Measurements from ENCODE around the gene UNC5A. TPM values are rescaled to one million over a fixed set of nuclear protein-coding genes. Genes with fewer than 3 reads are reported as not detected.
A peak's percentile ranks its signal among the peaks of the same experiment; 100 is the strongest.

The UNC5A gene
- not detected in 2 replicates for total RNA-seq
- long read RNA-seq = 0 reads

DNA sequence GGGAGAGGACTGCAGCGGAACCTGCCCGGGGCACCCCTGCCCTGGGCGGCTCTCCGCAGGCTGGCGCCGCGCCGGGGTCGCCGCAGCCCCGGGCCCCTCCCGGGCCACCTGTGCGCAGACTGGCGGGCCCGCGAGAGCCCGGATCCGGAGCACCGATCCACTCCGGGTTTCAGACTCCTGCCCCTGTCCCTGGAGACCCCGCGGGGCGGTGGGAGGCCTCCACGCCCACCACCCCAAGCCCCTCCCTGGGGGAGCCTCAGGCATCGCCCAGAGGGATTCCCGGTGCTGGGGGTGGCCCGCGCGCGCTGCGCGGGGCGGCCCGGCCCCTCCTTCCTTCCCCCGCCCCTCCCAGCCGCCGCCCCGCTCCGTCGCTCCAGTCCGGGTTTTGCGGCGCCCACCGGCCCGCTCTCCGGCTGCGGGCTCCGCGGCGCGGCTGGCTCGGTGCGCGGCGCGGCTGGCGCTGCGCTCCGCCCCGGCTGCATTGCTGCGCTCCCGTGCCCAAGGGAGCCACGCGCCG is at the start of gene UNC5A:
Gene UNC5A (plus strand): TSS at position 479 of the 517 bp plus-strand sequence. CDS start 192 bp downstream, outside the sequence.
- H3K27ac Mint-ChIP-seq (ENCODE audit: unreplicated experiment) = no peak within 1 kb of the TSS
- no peaks in the 10 kb centered on the region for H3K36me3 Mint-ChIP-seq (ENCODE audit: unreplicated experiment)
- peak within 1 kb of the TSS; percentile 63 for H3K4me3 Mint-ChIP-seq (ENCODE audit: unreplicated experiment)
- H3K27me3 Mint-ChIP-seq (ENCODE audit: unreplicated experiment) = peaks cover 59% of the 10 kb centered on the region
- peaks cover 10% of the 10 kb centered on the region for H3K4me1 Mint-ChIP-seq (ENCODE audit: unreplicated experiment)
- H3K9me3 Mint-ChIP-seq (ENCODE audit: unreplicated experiment) = no peaks in the 10 kb centered on the region
- no peak for TF ChIP-seq CTCF (IDR thresholded peaks at IDR 0.05)
- no peak for DNase-seq (ENCODE audit: extremely low spot score, unreplicated experiment)

DNA sequence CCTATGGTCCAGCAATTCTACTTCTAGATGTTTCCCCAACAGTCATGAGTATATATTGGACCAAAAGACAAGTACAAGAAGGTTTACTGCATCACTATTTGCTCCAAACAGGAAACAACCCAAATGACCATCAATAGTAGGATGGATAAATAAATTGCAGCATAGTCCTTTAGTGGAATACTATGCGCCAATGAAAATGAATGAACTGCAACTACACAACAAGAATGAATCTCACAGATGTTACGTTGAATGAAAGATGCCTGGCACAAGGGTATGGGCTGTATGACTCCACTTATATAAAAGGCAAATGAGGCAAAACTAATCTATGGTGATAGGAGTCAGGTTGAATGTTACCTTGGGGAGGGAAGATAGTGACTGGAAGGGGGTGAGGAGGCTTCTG is 48.6 kb upstream of the UNC5A start:
- Mint-ChIP-seq H3K36me3 (ENCODE audit: unreplicated experiment) (no peaks in the 10 kb centered on the region), H3K27me3 (ENCODE audit: unreplicated experiment) (peaks cover 40% of the 10 kb centered on the region), H3K4me1 (ENCODE audit: unreplicated experiment) (no peaks in the 10 kb centered on the region), H3K27ac (ENCODE audit: unreplicated experiment) (no peak overlapping the region), H3K4me3 (ENCODE audit: unreplicated experiment) (no peak overlapping the region), H3K9me3 (ENCODE audit: unreplicated experiment) (peaks cover 22% of the 10 kb centered on the region)
- no peak for TF ChIP-seq CTCF (IDR thresholded peaks at IDR 0.05)
- no peak for DNase-seq (ENCODE audit: extremely low spot score, unreplicated experiment)

GRCh38 chr5:176762489-176762888 is 47.9 kb upstream of the UNC5A start:
- no peaks in the 10 kb centered on the region for H3K4me1 Mint-ChIP-seq (ENCODE audit: unreplicated experiment)

GRCh38 chr5:176765687-176766086 is 44.7 kb upstream of the UNC5A start:
- TF ChIP-seq CTCF (IDR thresholded peaks at IDR 0.05) = no peak
- Mint-ChIP-seq H3K36me3 (ENCODE audit: unreplicated experiment) (no peaks in the 10 kb centered on the region), H3K4me1 (ENCODE audit: unreplicated experiment) (no peaks in the 10 kb centered on the region), H3K4me3 (ENCODE audit: unreplicated experiment) (no peak overlapping the region), H3K9me3 (ENCODE audit: unreplicated experiment) (peaks cover 16% of the 10 kb centered on the region), H3K27me3 (ENCODE audit: unreplicated experiment) (peaks cover 34% of the 10 kb centered on the region), H3K27ac (ENCODE audit: unreplicated experiment) (no peak overlapping the region)
- no peak for DNase-seq (ENCODE audit: extremely low spot score, unreplicated experiment)

More at GRCh38 chr5:176762489-176762888, 47.9 kb upstream of the UNC5A start:
- no peak overlapping the region for H3K4me3 Mint-ChIP-seq (ENCODE audit: unreplicated experiment)
- H3K27ac Mint-ChIP-seq (ENCODE audit: unreplicated experiment) = no peak overlapping the region
- peak; percentile 15 for DNase-seq (ENCODE audit: extremely low spot score, unreplicated experiment)
- no peaks in the 10 kb centered on the region for H3K36me3 Mint-ChIP-seq (ENCODE audit: unreplicated experiment)
- TF ChIP-seq CTCF (IDR thresholded peaks at IDR 0.05) = no peak
- peaks cover 40% of the 10 kb centered on the region for H3K27me3 Mint-ChIP-seq (ENCODE audit: unreplicated experiment)
- H3K9me3 Mint-ChIP-seq (ENCODE audit: unreplicated experiment) = peaks cover 22% of the 10 kb centered on the region

DNA sequence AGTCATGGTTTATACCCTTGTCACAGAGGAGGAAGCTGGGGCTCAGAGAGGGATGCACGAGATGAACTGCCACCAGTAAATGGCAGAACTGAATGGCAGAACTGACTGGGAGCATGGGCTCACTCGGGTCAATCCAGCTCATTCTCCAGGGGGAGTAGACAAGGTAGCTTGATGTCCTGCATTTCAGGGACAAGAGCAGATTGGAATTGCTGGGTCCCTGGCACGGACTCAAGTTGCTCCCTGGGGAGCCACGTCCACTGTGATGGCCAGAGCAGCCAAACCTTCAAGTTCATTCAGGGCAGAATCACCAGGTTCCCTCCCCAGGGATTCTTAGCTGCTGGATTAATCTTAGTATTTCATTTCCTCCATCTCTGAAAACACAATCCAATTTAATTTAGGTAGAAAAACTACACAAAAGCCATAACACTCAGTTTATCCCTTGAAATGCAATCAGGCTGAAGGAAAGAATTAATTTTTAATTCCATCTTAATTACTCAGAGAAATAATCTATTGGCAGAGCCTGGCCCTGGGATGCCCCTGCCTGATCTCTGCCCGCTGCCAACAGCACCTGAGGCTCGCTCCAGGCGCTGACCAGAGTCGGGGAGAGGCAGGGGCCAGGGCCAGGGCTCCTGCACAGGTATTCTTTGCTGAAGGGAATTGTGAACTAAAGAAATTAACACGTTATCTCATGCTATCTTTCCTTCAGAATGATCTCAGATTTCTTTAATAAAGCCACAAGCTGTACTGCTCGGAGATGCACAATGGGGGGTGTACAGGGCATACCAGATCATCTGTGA is 42.0 kb upstream of the UNC5A start:
- DNase-seq (ENCODE audit: extremely low spot score, unreplicated experiment) = peak; percentile 60
- Mint-ChIP-seq H3K36me3 (ENCODE audit: unreplicated experiment) (no peaks in the 10 kb centered on the region), H3K4me1 (ENCODE audit: unreplicated experiment) (no peaks in the 10 kb centered on the region), H3K4me3 (ENCODE audit: unreplicated experiment) (no peak overlapping the region), H3K27ac (ENCODE audit: unreplicated experiment) (no peak overlapping the region), H3K27me3 (ENCODE audit: unreplicated experiment) (peaks cover 43% of the 10 kb centered on the region), H3K9me3 (ENCODE audit: unreplicated experiment) (peaks cover 16% of the 10 kb centered on the region)
- TF ChIP-seq CTCF (IDR thresholded peaks at IDR 0.05) = no peak

All from osteocyte (in vitro differentiated cells).